ENCODE data around the gene ARHGAP30. TPM values are rescaled to one million over a fixed set of nuclear protein-coding genes. Genes with fewer than 3 reads are reported as not detected.

Gene ARHGAP30
- total and polyA plus RNA-seq, 9 donors = 1.6 to 9.3 (median 2.8) TPM

DNA sequence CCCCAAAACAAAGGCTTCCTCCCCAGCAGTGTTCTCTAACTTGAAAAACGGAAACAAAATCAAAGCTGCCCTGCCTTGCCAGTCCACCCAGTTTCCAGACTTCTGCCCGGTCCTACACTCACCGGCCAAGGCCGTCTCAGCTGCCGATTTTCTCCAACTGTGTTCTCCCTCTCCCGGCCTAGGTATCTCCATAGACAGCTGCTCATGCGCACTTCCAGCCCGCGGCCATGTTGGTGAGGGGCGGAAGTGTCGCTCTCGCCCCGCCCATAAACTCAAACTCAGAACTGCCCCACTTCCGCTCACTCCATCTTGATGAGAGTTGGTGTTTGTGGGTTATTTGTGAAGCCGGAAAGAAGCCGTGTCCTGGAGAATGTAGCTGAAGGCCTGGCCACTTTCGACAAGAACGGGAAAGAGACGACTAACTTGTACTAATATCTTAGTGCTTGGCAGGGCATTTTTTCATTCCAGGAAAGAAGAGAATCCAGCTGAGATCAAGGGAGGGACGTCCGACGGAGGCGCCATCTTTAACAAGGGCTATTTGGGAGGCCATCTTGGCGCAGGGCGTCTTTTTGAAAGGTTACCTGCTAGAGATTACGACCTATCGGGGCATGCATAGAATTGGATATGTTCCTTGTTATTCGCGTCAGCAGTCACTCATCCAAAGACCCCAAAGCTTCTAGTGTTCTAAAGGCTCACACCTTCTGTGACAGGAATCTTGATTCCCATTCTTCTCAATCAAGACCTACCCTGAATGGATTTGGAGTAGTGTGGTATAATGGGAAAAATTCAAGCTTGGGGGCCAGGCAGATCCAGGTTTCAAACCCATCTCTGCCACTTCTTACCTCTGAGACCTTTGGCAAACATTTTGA is 23.7 kb downstream of the ARHGAP30 start, which contains the start of gene USF1:
TSS of gene USF1 (minus strand) at position 242 of the 869 bp plus-strand sequence. CDS start 2,702 bp downstream, outside the sequence.
- peaks cover 0 to 9% of the 10 kb centered on the region in 2 donors for H3K9me3 ChIP-seq
- intact Hi-C loops (cut with DNase I) = loop anchor here in 2 of 4 donors (10.0 kb wide), 1 partner anchor 49 kb away; the partner anchor contains the start of gene KLHDC9 (in 2 of the 2)
- DNase-seq = peak; percentile 92 to 96 (median 93)
- TF ChIP-seq, protein P1, sequence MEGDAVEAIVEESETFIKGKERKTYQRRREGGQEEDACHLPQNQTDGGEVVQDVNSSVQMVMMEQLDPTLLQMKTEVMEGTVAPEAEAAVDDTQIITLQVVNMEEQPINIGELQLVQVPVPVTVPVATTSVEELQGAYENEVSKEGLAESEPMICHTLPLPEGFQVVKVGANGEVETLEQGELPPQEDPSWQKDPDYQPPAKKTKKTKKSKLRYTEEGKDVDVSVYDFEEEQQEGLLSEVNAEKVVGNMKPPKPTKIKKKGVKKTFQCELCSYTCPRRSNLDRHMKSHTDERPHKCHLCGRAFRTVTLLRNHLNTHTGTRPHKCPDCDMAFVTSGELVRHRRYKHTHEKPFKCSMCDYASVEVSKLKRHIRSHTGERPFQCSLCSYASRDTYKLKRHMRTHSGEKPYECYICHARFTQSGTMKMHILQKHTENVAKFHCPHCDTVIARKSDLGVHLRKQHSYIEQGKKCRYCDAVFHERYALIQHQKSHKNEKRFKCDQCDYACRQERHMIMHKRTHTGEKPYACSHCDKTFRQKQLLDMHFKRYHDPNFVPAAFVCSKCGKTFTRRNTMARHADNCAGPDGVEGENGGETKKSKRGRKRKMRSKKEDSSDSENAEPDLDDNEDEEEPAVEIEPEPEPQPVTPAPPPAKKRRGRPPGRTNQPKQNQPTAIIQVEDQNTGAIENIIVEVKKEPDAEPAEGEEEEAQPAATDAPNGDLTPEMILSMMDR (IDR thresholded peaks at IDR 0.05) = no peak
- TF ChIP-seq EP300 (IDR thresholded peaks at IDR 0.05) = no peak
- TF ChIP-seq POLR2A (IDR thresholded peaks at IDR 0.05) = peak; percentile 74
- H3K27me3 ChIP-seq = no peaks in the 10 kb centered on the region
- WGBS, 3 donors = 0 to 1% (median 0%) methylated on average over 29 of the region's 29 CpGs
- no peaks in the 10 kb centered on the region for H3K36me3 ChIP-seq
- peak within 1 kb of the TSS; percentile 79 to 92 for H3K27ac ChIP-seq
- H3K4me1 ChIP-seq (ENCODE audit: insufficient read depth) = peaks cover 2% of the 10 kb centered on the region
- peak within 1 kb of the TSS; percentile 89 for H3K4me3 ChIP-seq

DNA sequence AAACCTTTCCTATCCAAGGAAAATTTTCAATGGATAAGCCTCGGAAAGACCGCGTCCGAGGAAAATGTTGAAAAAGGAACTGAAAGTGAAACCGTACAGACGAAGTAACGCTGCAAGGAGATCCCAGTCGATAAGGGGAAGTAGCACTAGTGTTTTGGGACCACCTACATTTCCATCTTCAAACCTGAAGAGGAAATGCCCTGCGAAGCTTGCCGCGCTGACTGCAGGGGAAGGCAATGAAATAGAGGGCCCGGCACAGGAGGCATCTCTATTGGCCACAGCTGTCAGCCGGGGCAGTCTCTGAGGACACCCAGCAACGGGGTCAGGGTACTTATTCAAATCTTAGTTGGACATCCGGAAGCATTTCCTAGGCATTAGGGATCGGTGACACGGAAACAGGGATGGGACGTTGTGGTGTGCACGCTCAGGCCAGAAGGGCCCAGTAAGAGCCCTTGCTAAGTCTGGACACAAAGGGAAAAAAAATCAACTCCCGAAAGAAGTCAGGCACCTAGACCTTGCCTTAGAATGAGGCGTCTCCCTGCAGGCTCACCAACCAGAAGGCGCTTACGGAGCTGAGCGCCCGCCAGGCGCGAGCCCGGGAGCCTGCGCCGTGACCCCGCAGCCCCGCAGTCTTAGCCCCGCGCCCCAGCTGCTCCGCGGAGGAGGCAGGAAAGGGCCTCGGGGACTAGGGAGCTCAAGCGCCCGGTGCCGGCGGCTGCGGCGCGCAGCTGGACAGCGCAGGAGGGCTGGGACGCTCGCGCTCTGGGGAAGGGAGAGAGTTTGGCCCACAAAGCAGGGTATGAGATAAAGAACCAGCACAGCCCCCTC is 24.6 kb downstream of the ARHGAP30 start:
- WGBS, 3 donors = 0 to 1% (median 1%) methylated on average over 48 of the region's 48 CpGs
- peak; percentile 35 to 69 (median 46) for DNase-seq
- TF ChIP-seq POLR2A (IDR thresholded peaks at IDR 0.05) (no peak), EP300 (IDR thresholded peaks at IDR 0.05) (no peak)
- TF ChIP-seq, protein P1 (IDR thresholded peaks at IDR 0.05) = no peak
- Histone ChIP-seq H3K9me3 (peaks cover 0 to 9% of the 10 kb centered on the region in 2 donors), H3K4me3 (peak overlapping the region; percentile 89), H3K4me1 (ENCODE audit: insufficient read depth) (peaks cover 2% of the 10 kb centered on the region), H3K27me3 (no peaks in the 10 kb centered on the region), H3K27ac (peak overlapping the region; percentile 79 to 92), H3K36me3 (no peaks in the 10 kb centered on the region)
- intact Hi-C loops (cut with DNase I) = loop anchor here in 3 of 4 donors (5.0 to 10.0 kb wide), 2 partner anchors 48 to 50 kb away; partner anchors contain the start of gene KLHDC9 (in 2 of the 3)

DNA sequence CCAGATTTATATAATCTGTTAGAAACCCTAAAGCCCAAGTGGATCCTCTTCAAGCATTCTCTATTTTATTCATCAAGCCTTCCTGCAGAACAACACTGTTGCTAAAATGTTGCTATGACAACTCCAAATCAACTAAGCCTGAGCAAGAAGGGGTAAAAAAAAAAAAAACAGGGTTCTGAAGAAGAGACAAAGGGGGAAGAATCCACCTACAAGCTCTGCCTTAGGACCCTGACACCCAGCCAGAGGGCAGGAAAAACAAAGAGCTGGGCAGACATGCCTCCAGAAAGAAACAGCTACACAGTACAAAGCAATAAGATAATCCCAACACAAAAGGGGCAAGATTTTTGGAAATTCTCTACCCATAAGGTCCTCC is 25.2 kb downstream of the ARHGAP30 start:
- Histone ChIP-seq H3K4me3 (peak overlapping the region; percentile 89), H3K27ac (peak overlapping the region in 1 of 2 donors; percentile 92), H3K27me3 (no peaks in the 10 kb centered on the region), H3K4me1 (ENCODE audit: insufficient read depth) (peaks cover 2% of the 10 kb centered on the region), H3K36me3 (no peaks in the 10 kb centered on the region), H3K9me3 (peaks cover 0 to 9% of the 10 kb centered on the region in 2 donors)
- no peak for DNase-seq
- intact Hi-C loops (cut with DNase I) = loop anchor here in 3 of 4 donors (5.0 to 10.0 kb wide), 2 partner anchors 47 to 50 kb away; partner anchors contain the start of gene KLHDC9 (in 2 of the 3)
- TF ChIP-seq, protein P1 (IDR thresholded peaks at IDR 0.05) = no peak
- no peak for TF ChIP-seq POLR2A (IDR thresholded peaks at IDR 0.05)
- no peak for TF ChIP-seq EP300 (IDR thresholded peaks at IDR 0.05)

DNA sequence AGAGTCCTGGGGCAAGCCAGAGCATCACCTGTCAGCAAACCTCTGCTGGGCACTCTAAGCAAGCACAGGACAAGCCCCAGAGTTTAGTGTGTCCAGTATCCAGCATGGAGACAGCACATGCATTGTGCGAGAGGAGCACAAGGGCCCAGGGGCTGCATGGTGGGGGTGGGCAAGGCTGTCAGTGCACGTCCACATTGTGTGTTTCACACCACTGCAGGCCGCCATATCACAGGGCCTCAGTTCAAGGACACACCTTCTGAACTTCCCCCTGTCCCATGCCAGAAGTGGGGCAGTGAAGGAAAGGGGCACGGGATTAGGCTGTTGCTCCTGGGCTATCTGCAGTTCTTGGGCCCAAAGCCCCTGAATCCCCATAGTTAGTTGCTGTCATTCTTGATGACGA is 30.1 kb downstream of the ARHGAP30 start:
- Histone ChIP-seq H3K36me3 (no peaks in the 10 kb centered on the region), H3K27ac (no peak overlapping the region), H3K4me1 (ENCODE audit: insufficient read depth) (peaks cover 2% of the 10 kb centered on the region), H3K4me3 (no peak overlapping the region), H3K9me3 (no peaks in the 10 kb centered on the region), H3K27me3 (no peaks in the 10 kb centered on the region)
- TF ChIP-seq, protein P1 (IDR thresholded peaks at IDR 0.05) = no peak
- no peak for TF ChIP-seq EP300 (IDR thresholded peaks at IDR 0.05)
- TF ChIP-seq POLR2A (IDR thresholded peaks at IDR 0.05) = no peak
- DNase-seq = no peak
- WGBS, 3 donors = 65 to 83% (median 65%) methylated on average over 5 of the region's 5 CpGs
- intact Hi-C loops (cut with DNase I) = no loop called here

Data from ovary (tissue), 9 donors.